ENCODE data around the gene GGA2.
"Not testable (repeated sequence)": the region's sequence is repeated elsewhere in the genome, so short reads cannot be mapped to it uniquely, and the experiment has no call there.

The GGA2 gene

GRCh38 chr16:23504076-23504452 lies 6.2 kb downstream of the GGA2 start:
- DNase-seq (ENCODE audit: low read depth): peak; percentile 82

- DNase-seq (ENCODE audit: low read depth): no peak
Observed at GRCh38 chr16:23502466-23502865, 7.8 kb downstream of the GGA2 start.

GRCh38 chr16:23501291-23501690 lies 9.0 kb downstream of the GGA2 start:
- no peak for DNase-seq (ENCODE audit: low read depth)

GRCh38 chr16:23500862-23501225 lies 9.4 kb downstream of the GGA2 start:
- no peak for DNase-seq (ENCODE audit: low read depth)

- DNase-seq (ENCODE audit: low read depth): no peak
Observed at GRCh38 chr16:23500212-23500861, 10.0 kb downstream of the GGA2 start.

GRCh38 chr16:23499801-23500200 lies 10.5 kb downstream of the GGA2 start:
- DNase-seq (ENCODE audit: low read depth): no peak

GRCh38 chr16:23498863-23499262 lies 11.4 kb downstream of the GGA2 start:
- no peak for DNase-seq (ENCODE audit: low read depth)

- DNase-seq (ENCODE audit: low read depth): no peak
Observed at GRCh38 chr16:23497543-23497868, 12.8 kb downstream of the GGA2 start.

GRCh38 chr16:23496821-23497542 lies 13.3 kb downstream of the GGA2 start:
- peak; percentile 82 for DNase-seq (ENCODE audit: low read depth)

GRCh38 chr16:23495671-23496070 lies 14.6 kb downstream of the GGA2 start:
- no peak for DNase-seq (ENCODE audit: low read depth)

- DNase-seq (ENCODE audit: low read depth): no peak
Observed at GRCh38 chr16:23494188-23494587, 16.1 kb downstream of the GGA2 start.

- DNase-seq (ENCODE audit: low read depth): peak; percentile 33
Observed at GRCh38 chr16:23491490-23492391, 18.6 kb downstream of the GGA2 start.

GRCh38 chr16:23486480-23486879 lies 23.8 kb downstream of the GGA2 start:
- no peak for DNase-seq (ENCODE audit: low read depth)

- no peak for DNase-seq (ENCODE audit: low read depth)
Observed at GRCh38 chr16:23485841-23486240, 24.5 kb downstream of the GGA2 start.

- DNase-seq (ENCODE audit: low read depth): no peak
Observed at GRCh38 chr16:23485257-23485614, 25.1 kb downstream of the GGA2 start.

- no peak for DNase-seq (ENCODE audit: low read depth)
Observed at GRCh38 chr16:23484510-23485256, 25.6 kb downstream of the GGA2 start.

GRCh38 chr16:23483492-23483891 lies 26.8 kb downstream of the GGA2 start:
- not testable (repeated sequence) for DNase-seq (ENCODE audit: low read depth)

- no peak for DNase-seq (ENCODE audit: low read depth)
Observed at GRCh38 chr16:23482778-23483177, 27.5 kb downstream of the GGA2 start.

GRCh38 chr16:23480257-23480656 lies 30.0 kb downstream of the GGA2 start:
- DNase-seq (ENCODE audit: low read depth): no peak

GRCh38 chr16:23479138-23479537 lies 31.2 kb downstream of the GGA2 start:
- no peak for DNase-seq (ENCODE audit: low read depth)

- no peak for DNase-seq (ENCODE audit: low read depth)
Observed at GRCh38 chr16:23478566-23478965, 31.7 kb downstream of the GGA2 start.

- DNase-seq (ENCODE audit: low read depth): no peak
Observed at GRCh38 chr16:23476289-23476688, 34.0 kb downstream of the GGA2 start.

Measured in amniotic epithelial cell (primary cell).